Glomerular endothelial cell (primary cell): Measurements from ENCODE around the gene PTP4A2. TPM values are rescaled to one million over a fixed set of nuclear protein-coding genes. Genes with fewer than 3 reads are reported as not detected.
"Not testable (repeated sequence)": the region's sequence is repeated elsewhere in the genome, so short reads cannot be mapped to it uniquely, and the experiment has no call there.

Experiments used
- DNase-seq: peaks from one replicate; pipeline ENCODE4 v3.0.0-alpha.2; 2011; ENCODE audit warnings: low read depth, low spot score; ENCODE audit errors: extremely low read depth
- total RNA-seq: library from RNA; depleted of rRNA; stranded (reverse); fragments of >200 nt; gene quantifications from 2 replicates; pipeline ENCODE4 v1.2.3, GENCODE V29; 2015

Gene PTP4A2
- total RNA-seq, 1 donor from 2014 or later = 141 TPM

GRCh38 chr1:31895474-31896198 lies 42.5 kb downstream of the PTP4A2 start:
- not testable (repeated sequence) for DNase-seq

GRCh38 chr1:31891280-31891679 lies 46.9 kb downstream of the PTP4A2 start:
- no peak for DNase-seq

- no peak for DNase-seq
Observed at GRCh38 chr1:31888291-31888690, 49.9 kb downstream of the PTP4A2 start.

- DNase-seq = no peak
Observed at GRCh38 chr1:31886866-31887265, 51.3 kb downstream of the PTP4A2 start.

GRCh38 chr1:31885851-31886250 lies 52.3 kb downstream of the PTP4A2 start:
- no peak for DNase-seq

- DNase-seq = no peak
Observed at GRCh38 chr1:31883357-31883942, 54.7 kb downstream of the PTP4A2 start.

- DNase-seq = no peak
Observed at GRCh38 chr1:31881688-31882000, 56.5 kb downstream of the PTP4A2 start.

GRCh38 chr1:31880957-31881687 lies 57.0 kb downstream of the PTP4A2 start:
- DNase-seq = no peak

- no peak for DNase-seq
Observed at GRCh38 chr1:31879981-31880608, 58.1 kb downstream of the PTP4A2 start.

- DNase-seq = no peak
Observed at GRCh38 chr1:31878058-31878457, 60.1 kb downstream of the PTP4A2 start.

- no peak for DNase-seq
Observed at GRCh38 chr1:31877544-31877943, 60.6 kb downstream of the PTP4A2 start.

GRCh38 chr1:31875636-31876236 lies 62.4 kb downstream of the PTP4A2 start:
- no peak for DNase-seq

GRCh38 chr1:31874942-31875341 lies 63.2 kb downstream of the PTP4A2 start:
- DNase-seq = no peak

- no peak for DNase-seq
Observed at GRCh38 chr1:31872658-31873636, 65.2 kb downstream of the PTP4A2 start.

- DNase-seq = no peak
Observed at GRCh38 chr1:31871703-31872102, 66.5 kb downstream of the PTP4A2 start.

GRCh38 chr1:31870086-31870736 lies 68.0 kb downstream of the PTP4A2 start:
- no peak for DNase-seq

GRCh38 chr1:31869449-31869848 lies 68.7 kb downstream of the PTP4A2 start:
- DNase-seq = no peak

GRCh38 chr1:31868862-31869261 lies 69.3 kb downstream of the PTP4A2 start:
- DNase-seq = no peak

GRCh38 chr1:31867546-31867945 lies 70.6 kb downstream of the PTP4A2 start:
- DNase-seq = no peak
